Measurements from ENCODE around the gene CDK11A. TPM values are rescaled to one million over a fixed set of nuclear protein-coding genes. Genes with fewer than 3 reads are reported as not detected.

CDK11A gene
- total RNA-seq, 4 donors from 2014 or later = 18.2 to 46.9 (median 31.4) TPM

DNA sequence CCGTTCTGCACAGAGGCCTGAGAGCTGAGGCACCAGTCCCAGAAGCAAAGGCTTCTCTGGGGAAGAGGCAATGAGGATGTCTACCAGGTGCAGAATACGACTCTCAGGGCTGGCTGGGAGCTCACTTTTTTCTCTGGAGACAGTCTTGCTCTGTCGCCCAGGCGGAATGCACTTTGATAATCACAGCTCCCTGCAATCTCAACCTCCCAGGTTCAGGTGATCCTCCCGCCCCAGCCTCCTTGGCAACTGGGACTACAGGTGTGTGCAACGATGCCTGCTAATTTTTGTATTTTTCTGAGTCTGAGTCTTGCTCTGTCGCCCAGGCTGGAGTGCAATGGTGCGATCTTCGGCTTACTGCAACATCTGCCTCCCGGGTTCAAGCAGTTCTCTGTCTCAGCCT, 36.6 kb upstream of the CDK11A start:
- DNase-seq (ENCODE audit: extremely low spot score) = no peak
- Histone ChIP-seq H3K4me1 (peaks cover 4 to 21% (median 18%) of the 10 kb centered on the region in 4 donors), H3K9me3 (no peaks in the 10 kb centered on the region), H3K27me3 (no peaks in the 10 kb centered on the region), H3K36me3 (peaks cover 64 to 97% (median 93%) of the 10 kb centered on the region in 4 donors), H3K27ac (replicated peaks in 1 of 4) (no peak overlapping the region), H3K4me3 (no peak overlapping the region)
- TF ChIP-seq POLR2AphosphoS5 (IDR thresholded peaks at IDR 0.05) (no peak), POLR2A (IDR thresholded peaks at IDR 0.05; ENCODE audit: low read depth) (no peak), EP300 (IDR thresholded peaks at IDR 0.05) (no peak)
- TF ChIP-seq, protein P1, sequence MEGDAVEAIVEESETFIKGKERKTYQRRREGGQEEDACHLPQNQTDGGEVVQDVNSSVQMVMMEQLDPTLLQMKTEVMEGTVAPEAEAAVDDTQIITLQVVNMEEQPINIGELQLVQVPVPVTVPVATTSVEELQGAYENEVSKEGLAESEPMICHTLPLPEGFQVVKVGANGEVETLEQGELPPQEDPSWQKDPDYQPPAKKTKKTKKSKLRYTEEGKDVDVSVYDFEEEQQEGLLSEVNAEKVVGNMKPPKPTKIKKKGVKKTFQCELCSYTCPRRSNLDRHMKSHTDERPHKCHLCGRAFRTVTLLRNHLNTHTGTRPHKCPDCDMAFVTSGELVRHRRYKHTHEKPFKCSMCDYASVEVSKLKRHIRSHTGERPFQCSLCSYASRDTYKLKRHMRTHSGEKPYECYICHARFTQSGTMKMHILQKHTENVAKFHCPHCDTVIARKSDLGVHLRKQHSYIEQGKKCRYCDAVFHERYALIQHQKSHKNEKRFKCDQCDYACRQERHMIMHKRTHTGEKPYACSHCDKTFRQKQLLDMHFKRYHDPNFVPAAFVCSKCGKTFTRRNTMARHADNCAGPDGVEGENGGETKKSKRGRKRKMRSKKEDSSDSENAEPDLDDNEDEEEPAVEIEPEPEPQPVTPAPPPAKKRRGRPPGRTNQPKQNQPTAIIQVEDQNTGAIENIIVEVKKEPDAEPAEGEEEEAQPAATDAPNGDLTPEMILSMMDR (IDR thresholded peaks at IDR 0.05) = no peak
- 98% methylated on average over 8 of the region's 10 CpGs for WGBS
- intact Hi-C loops (cut with DNase I) = no loop called here

DNA sequence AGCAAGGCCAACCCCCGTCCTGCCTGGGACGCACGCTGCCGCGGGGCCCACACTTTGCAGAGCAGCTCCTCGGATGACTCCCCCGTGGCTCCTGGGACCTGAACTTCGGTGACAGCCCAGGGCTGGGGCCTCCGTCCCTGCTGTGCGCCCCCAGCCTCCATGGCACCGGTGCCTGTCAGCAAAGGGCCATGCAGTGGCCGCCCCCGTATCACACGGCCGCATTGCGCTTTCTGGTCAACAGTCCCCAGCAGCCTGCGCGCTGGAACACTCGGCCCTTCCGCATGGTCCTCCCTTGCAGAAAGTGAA, 36.1 kb upstream of the CDK11A start:
- intact Hi-C loops (cut with DNase I) = no loop called here
- peaks cover 4 to 21% (median 18%) of the 10 kb centered on the region in 4 donors for H3K4me1 ChIP-seq
- TF ChIP-seq, protein P1 (IDR thresholded peaks at IDR 0.05) = no peak
- no peak for TF ChIP-seq POLR2AphosphoS5 (IDR thresholded peaks at IDR 0.05)
- no peak for TF ChIP-seq POLR2A (IDR thresholded peaks at IDR 0.05; ENCODE audit: low read depth)
- TF ChIP-seq EP300 (IDR thresholded peaks at IDR 0.05) = no peak
- 92% methylated on average over 2 of the region's 20 CpGs for WGBS
- H3K4me3 ChIP-seq = no peak overlapping the region
- H3K27ac ChIP-seq (replicated peaks in 1 of 4) = no peak overlapping the region
- no peak for DNase-seq (ENCODE audit: extremely low spot score)
- no peaks in the 10 kb centered on the region for H3K9me3 ChIP-seq
- H3K36me3 ChIP-seq = peaks cover 68 to 100% (median 96%) of the 10 kb centered on the region in 4 donors
- H3K27me3 ChIP-seq = no peaks in the 10 kb centered on the region

DNA sequence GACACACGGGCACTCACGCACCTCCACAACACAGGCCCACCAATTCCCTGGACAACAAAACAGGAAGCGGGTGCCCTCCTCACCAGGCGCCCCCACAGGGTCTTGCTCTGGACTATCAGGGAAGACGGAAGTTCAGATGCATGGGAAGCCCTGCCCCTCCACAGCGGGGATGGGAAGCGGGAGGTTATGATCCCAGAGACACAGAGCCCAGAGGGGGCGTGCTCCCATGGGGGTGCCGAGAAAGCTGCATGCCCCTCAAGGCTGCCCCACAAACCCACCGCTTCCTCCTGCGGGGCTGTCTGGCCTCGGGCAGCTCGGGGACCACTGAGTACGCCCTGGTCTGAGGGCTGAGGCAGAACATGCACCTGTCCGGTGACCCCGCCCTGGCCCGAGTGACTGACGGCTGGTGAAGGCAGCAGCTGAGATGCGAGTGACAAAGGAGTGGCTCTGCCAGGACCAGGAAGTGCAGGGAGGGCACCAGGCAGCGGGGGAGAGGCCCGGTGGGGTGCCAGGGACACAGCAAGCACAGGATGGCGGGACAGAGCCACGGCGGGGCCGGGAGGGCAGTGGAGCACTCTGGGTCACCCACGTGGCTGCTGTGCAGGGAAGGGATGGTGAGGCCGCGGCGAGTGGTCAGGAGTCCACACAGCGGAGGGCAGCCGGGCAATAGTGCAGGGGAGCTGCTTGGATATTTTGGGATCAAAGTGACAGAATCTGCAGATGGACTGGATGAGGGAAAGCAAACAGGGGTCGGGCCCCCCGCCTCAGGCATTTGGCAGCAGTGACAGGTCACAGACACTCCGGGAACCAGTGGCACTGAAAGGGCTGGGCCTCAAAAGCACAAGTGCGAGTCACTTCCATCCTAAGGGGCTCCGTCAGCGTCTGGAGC, 35.5 kb upstream of the CDK11A start:
- no peak for DNase-seq (ENCODE audit: extremely low spot score)
- Histone ChIP-seq H3K27ac (replicated peaks in 1 of 4) (no peak overlapping the region), H3K36me3 (peaks cover 63 to 100% (median 96%) of the 10 kb centered on the region in 4 donors), H3K27me3 (no peaks in the 10 kb centered on the region), H3K4me3 (no peak overlapping the region), H3K4me1 (peaks cover 4 to 21% (median 18%) of the 10 kb centered on the region in 4 donors), H3K9me3 (no peaks in the 10 kb centered on the region)
- WGBS = 87% methylated on average over 23 of the region's 37 CpGs
- no peak for TF ChIP-seq EP300 (IDR thresholded peaks at IDR 0.05)
- no peak for TF ChIP-seq POLR2A (IDR thresholded peaks at IDR 0.05; ENCODE audit: low read depth)
- TF ChIP-seq POLR2AphosphoS5 (IDR thresholded peaks at IDR 0.05) = no peak
- TF ChIP-seq, protein P1 (IDR thresholded peaks at IDR 0.05) = no peak
- intact Hi-C loops (cut with DNase I) = no loop called here

DNA sequence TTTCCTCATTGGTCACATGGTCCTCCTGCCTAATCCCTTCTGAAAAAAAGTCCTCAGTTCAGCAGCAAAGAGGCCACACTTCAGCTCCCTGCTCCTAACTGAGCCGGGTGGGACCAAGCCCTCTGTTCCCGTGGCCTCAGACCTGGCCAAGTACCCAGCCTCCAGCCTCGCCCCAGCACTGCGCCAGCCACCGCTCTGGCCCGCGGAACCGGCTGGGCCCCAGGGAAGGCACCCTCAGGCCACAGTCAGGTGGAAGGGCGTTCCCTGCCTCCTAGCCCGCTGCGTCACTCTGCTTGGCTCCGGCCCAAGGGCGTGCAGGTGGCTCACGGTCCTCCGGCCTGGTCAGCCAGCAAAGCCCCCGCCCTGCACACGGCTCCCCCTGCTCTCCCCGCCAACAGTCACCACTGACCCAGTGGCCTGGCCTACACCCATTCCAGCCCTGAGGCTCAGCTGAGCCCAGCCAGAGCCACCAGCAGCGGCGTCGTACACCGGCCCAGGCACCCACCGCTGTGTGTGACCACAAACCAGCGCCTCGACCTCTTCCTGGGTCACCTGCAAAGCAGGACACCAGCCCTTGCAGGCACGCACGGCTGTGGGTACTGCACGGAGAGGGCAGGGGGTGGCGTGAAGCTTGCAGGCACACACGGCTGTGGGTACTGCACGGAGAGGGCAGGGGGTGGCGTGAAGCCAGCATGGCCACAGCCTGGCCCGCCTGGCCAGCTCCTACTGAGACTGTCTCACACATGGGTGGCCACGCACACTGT, 34.7 kb upstream of the CDK11A start:
- peaks cover 64 to 100% (median 96%) of the 10 kb centered on the region in 4 donors for H3K36me3 ChIP-seq
- H3K9me3 ChIP-seq = no peaks in the 10 kb centered on the region
- peak overlapping the region in 1 of 4 donors; percentile 23 for H3K27ac ChIP-seq (replicated peaks in 1 of 4)
- H3K4me1 ChIP-seq = peaks cover 4 to 21% (median 18%) of the 10 kb centered on the region in 4 donors
- WGBS = 87% methylated on average over 14 of the region's 34 CpGs
- TF ChIP-seq EP300 (IDR thresholded peaks at IDR 0.05) (no peak), POLR2AphosphoS5 (IDR thresholded peaks at IDR 0.05) (peak in 1 of 2 donors; percentile 33)
- H3K4me3 ChIP-seq = no peak overlapping the region
- H3K27me3 ChIP-seq = no peaks in the 10 kb centered on the region
- DNase-seq (ENCODE audit: extremely low spot score) = no peak
- intact Hi-C loops (cut with DNase I) = no loop called here

DNA sequence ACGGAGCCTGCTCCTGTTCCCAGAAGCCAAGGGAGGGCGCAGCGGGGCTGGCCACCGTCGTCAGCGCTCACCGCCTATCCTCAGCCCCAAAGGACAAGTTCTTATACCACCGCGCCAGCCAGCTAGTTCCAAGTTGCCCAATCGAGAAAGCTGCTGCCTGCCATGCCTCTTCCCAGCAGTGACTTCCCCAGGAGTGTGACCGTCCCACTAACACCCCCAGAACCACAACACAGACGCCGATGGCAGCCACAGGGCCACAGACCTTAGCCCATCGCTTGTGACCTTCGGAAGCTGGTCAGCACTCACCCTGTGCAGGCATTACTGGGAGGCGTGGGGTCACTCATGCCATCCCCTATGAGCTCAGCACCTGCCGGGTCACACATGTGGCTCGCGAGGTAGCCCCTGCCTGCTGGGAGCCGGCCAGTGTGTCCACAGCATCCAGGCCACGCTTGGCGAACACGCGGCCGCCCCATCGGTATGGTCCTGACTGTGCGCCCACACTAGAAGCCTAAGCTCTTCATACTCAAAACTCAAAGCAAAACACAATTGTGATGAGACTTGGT, 34.0 kb upstream of the CDK11A start:
- WGBS = 95% methylated on average over 24 of the region's 27 CpGs

More for the DNA sequence above, 34.0 kb upstream of the CDK11A start:
- Histone ChIP-seq H3K4me1 (peaks cover 4 to 21% (median 18%) of the 10 kb centered on the region in 4 donors), H3K9me3 (no peaks in the 10 kb centered on the region), H3K4me3 (no peak overlapping the region), H3K27ac (replicated peaks in 1 of 4) (peak overlapping the region in 1 of 4 donors; percentile 23), H3K36me3 (peaks cover 71 to 100% (median 97%) of the 10 kb centered on the region in 4 donors), H3K27me3 (no peaks in the 10 kb centered on the region)
- TF ChIP-seq POLR2A (IDR thresholded peaks at IDR 0.05; ENCODE audit: low read depth) = no peak
- no peak for TF ChIP-seq POLR2AphosphoS5 (IDR thresholded peaks at IDR 0.05)
- TF ChIP-seq, protein P1 (IDR thresholded peaks at IDR 0.05) = no peak
- TF ChIP-seq EP300 (IDR thresholded peaks at IDR 0.05) = no peak
- DNase-seq (ENCODE audit: extremely low spot score) = no peak
- intact Hi-C loops (cut with DNase I) = no loop called here

Measured in esophagus muscularis mucosa (tissue), 4 donors.